ENCODE data around the gene PSAP.

- TF ChIP-seq, protein P1, sequence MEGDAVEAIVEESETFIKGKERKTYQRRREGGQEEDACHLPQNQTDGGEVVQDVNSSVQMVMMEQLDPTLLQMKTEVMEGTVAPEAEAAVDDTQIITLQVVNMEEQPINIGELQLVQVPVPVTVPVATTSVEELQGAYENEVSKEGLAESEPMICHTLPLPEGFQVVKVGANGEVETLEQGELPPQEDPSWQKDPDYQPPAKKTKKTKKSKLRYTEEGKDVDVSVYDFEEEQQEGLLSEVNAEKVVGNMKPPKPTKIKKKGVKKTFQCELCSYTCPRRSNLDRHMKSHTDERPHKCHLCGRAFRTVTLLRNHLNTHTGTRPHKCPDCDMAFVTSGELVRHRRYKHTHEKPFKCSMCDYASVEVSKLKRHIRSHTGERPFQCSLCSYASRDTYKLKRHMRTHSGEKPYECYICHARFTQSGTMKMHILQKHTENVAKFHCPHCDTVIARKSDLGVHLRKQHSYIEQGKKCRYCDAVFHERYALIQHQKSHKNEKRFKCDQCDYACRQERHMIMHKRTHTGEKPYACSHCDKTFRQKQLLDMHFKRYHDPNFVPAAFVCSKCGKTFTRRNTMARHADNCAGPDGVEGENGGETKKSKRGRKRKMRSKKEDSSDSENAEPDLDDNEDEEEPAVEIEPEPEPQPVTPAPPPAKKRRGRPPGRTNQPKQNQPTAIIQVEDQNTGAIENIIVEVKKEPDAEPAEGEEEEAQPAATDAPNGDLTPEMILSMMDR (conservative IDR thresholded peaks at IDR 0.05; ENCODE audit: low read depth, low read length), result no peak
- TF ChIP-seq EZH2 (IDR thresholded peaks at IDR 0.05; ENCODE audit: borderline replicate concordance, low read depth, low read length, poor library complexity, severe bottlenecking), result no peak
Measured at GRCh38 chr10:71863203-71863602, 12.2 kb upstream of the PSAP start.
